Gastrocnemius medialis (tissue), 4 donors: ENCODE results near the gene VCPKMT.

Source experiments
- CTCF ChIP-seq, 5 experiments: fragments of 450-650 bp in 3 of 5; fragments of 200-600 bp in 2 of 5; sonication (generic) in 2 of 5; IDR thresholded peaks in 4 of 5; conservative IDR thresholded peaks in 1 of 5; 1 replicate in 4 of 5; 2 replicates in 1 of 5; pipeline ENCODE4 v1.5.1; 2016 to 2019; ENCODE audit warnings: antibody characterized with exemption in 5 of 5, mild to moderate bottlenecking in 3 of 5, moderate library complexity in 3 of 5
- POLR2A ChIP-seq, 2 donors: fragments of 450-650 bp; IDR thresholded peaks; one replicate each; pipeline ENCODE4 v1.6.1; 2017; ENCODE audit warnings: antibody characterized with exemption in 2 of 2, mild to moderate bottlenecking in 2 of 2, moderate library complexity in 2 of 2

GRCh38 chr14:50068496-50068895 lies 47.9 kb downstream of the VCPKMT start:
- TF ChIP-seq CTCF (IDR thresholded peaks at IDR 0.05 in 4 of 5, conservative IDR thresholded peaks at IDR 0.05 in 1 of 5), result no peak
- no peak for TF ChIP-seq POLR2A (IDR thresholded peaks at IDR 0.05)
